Measurements from ENCODE around the gene MCHR1. TPM values are rescaled to one million over a fixed set of nuclear protein-coding genes. Genes with fewer than 3 reads are reported as not detected.
"Not testable (repeated sequence)": the region's sequence is repeated elsewhere in the genome, so short reads cannot be mapped to it uniquely, and the experiment has no call there.

Gene MCHR1
- total RNA-seq, 1 donor from 2014 or later, result 0.94 TPM

- not testable (repeated sequence) for DNase-seq (ENCODE audit: low read depth)
Observed at GRCh38 chr22:40655941-40656340, 23.3 kb upstream of the MCHR1 start.

- DNase-seq (ENCODE audit: low read depth), result not testable (repeated sequence)
Observed at GRCh38 chr22:40656651-40657050, 22.6 kb upstream of the MCHR1 start.

GRCh38 chr22:40659166-40659565 lies 20.1 kb upstream of the MCHR1 start:
- DNase-seq (ENCODE audit: low read depth), result no peak

- no peak for DNase-seq (ENCODE audit: low read depth)
Observed at GRCh38 chr22:40660730-40661129, 18.6 kb upstream of the MCHR1 start.

- no peak for DNase-seq (ENCODE audit: low read depth)
Observed at GRCh38 chr22:40661671-40662070, 17.6 kb upstream of the MCHR1 start.

GRCh38 chr22:40665312-40665711 lies 14.0 kb upstream of the MCHR1 start:
- peak; percentile 81 for DNase-seq (ENCODE audit: low read depth)

GRCh38 chr22:40666151-40666848 lies 13.0 kb upstream of the MCHR1 start:
- no peak for DNase-seq (ENCODE audit: low read depth)

- peak; percentile 85 for DNase-seq (ENCODE audit: low read depth)
Observed at GRCh38 chr22:40668611-40669411, 10.5 kb upstream of the MCHR1 start.

- DNase-seq (ENCODE audit: low read depth), result no peak
Observed at GRCh38 chr22:40670058-40670457, 9.2 kb upstream of the MCHR1 start.

GRCh38 chr22:40671369-40671768 lies 7.9 kb upstream of the MCHR1 start:
- DNase-seq (ENCODE audit: low read depth), result no peak

- peak; percentile 62 for DNase-seq (ENCODE audit: low read depth)
Observed at GRCh38 chr22:40671796-40672360, 7.4 kb upstream of the MCHR1 start.

- DNase-seq (ENCODE audit: low read depth), result no peak
Observed at GRCh38 chr22:40673017-40673416, 6.3 kb upstream of the MCHR1 start.

GRCh38 chr22:40674274-40674673 lies 5.0 kb upstream of the MCHR1 start:
- DNase-seq (ENCODE audit: low read depth), result no peak

- not testable (repeated sequence) for DNase-seq (ENCODE audit: low read depth)
Observed at GRCh38 chr22:40676166-40676565, 3.1 kb upstream of the MCHR1 start.

- no peak for DNase-seq (ENCODE audit: low read depth)
Observed at GRCh38 chr22:40676644-40677043, 2.6 kb upstream of the MCHR1 start.

GRCh38 chr22:40678493-40679248 lies 613 bp upstream of the MCHR1 start:
- peak; percentile 73 for DNase-seq (ENCODE audit: low read depth)

- peak; percentile 52 for DNase-seq (ENCODE audit: low read depth)
Observed at GRCh38 chr22:40679964-40680818, 907 bp downstream of the MCHR1 start.

GRCh38 chr22:40680819-40681183 lies 1.5 kb downstream of the MCHR1 start:
- DNase-seq (ENCODE audit: low read depth), result no peak

- no peak for DNase-seq (ENCODE audit: low read depth)
Observed at GRCh38 chr22:40681451-40681850, 2.2 kb downstream of the MCHR1 start.

- no peak for DNase-seq (ENCODE audit: low read depth)
Observed at GRCh38 chr22:40684728-40685127, 5.4 kb downstream of the MCHR1 start.

- DNase-seq (ENCODE audit: low read depth), result no peak
Observed at GRCh38 chr22:40685406-40685805, 6.1 kb downstream of the MCHR1 start.
